Astrocyte of the cerebellum (primary cell): ENCODE measurements around the gene ZNF483.
A peak's percentile ranks its signal among the peaks of the same experiment; 100 is the strongest.

ENCODE experiments used
- DNase-seq: peaks from one replicate; pipeline ENCODE4 v3.0.0-alpha.2; 2011; ENCODE audit warnings: low read depth
- H3K4me3 ChIP-seq: 2 replicates; pipeline ENCODE4 v1.5.1; 2011; ENCODE audit warnings: mild to moderate bottlenecking, low read depth, low read length, moderate library complexity
- CTCF ChIP-seq: IDR thresholded peaks from 2 replicates; pipeline ENCODE4 v1.5.1; 2012; ENCODE audit warnings: low read length, low read depth, moderate library complexity, mild to moderate bottlenecking; ENCODE audit errors: missing control alignments
- in situ Hi-C: cut with HindIII; loops from 2 replicates; pipeline ENCODE4 v1.10.0; 2017; ENCODE audit warnings: low sequenced_read_pairs

ZNF483 gene

GRCh38 chr9:111514967-111515366, 10.0 kb upstream of the ZNF483 start:
- no peak for TF ChIP-seq CTCF
- H3K4me3 ChIP-seq, result no peak overlapping the region
- in situ Hi-C loops, result loop anchor here (5.0 kb wide), 2 partner anchors 63 to 67 kb away; no protein-coding TSS in a partner anchor
- no peak for DNase-seq

GRCh38 chr9:111516061-111516465, 8.9 kb upstream of the ZNF483 start:
- in situ Hi-C loops, result loop anchor here (5.0 kb wide), 2 partner anchors 64 to 66 kb away; no protein-coding TSS in a partner anchor
- H3K4me3 ChIP-seq, result no peak overlapping the region
- DNase-seq, result no peak
- TF ChIP-seq CTCF, result no peak

GRCh38 chr9:111524731-111525055, 286 bp upstream of the ZNF483 start:
- no peak for DNase-seq
- in situ Hi-C loops, result no loop called here
- peak overlapping the region; percentile 79 for H3K4me3 ChIP-seq
- TF ChIP-seq CTCF, result no peak

GRCh38 chr9:111527347-111527746, 2.4 kb downstream of the ZNF483 start:
- TF ChIP-seq CTCF, result no peak
- no peak overlapping the region for H3K4me3 ChIP-seq
- DNase-seq, result no peak
- in situ Hi-C loops, result no loop called here

GRCh38 chr9:111529787-111530186, 4.8 kb downstream of the ZNF483 start:
- in situ Hi-C loops, result no loop called here
- no peak overlapping the region for H3K4me3 ChIP-seq
- TF ChIP-seq CTCF, result no peak
- no peak for DNase-seq

GRCh38 chr9:111531716-111532115, 6.7 kb downstream of the ZNF483 start:
- no peak for TF ChIP-seq CTCF
- H3K4me3 ChIP-seq, result no peak overlapping the region
- DNase-seq, result no peak
- in situ Hi-C loops, result no loop called here
